Transverse colon (tissue), 4 donors: ENCODE data around the gene FOXE3. TPM values are rescaled to one million over a fixed set of nuclear protein-coding genes. Genes with fewer than 3 reads are reported as not detected.

Source experiments
- DNase-seq: peaks from one replicate; pipeline ENCODE4 v3.0.0-alpha.2; 2019
- H3K27ac ChIP-seq, 4 donors: fragments of 200-600 bp; sonication (generic); 2 replicates each; pipeline ENCODE4 v1.5.1; 2016 to 2018; ENCODE audit warnings: inconsistent platforms in 4 of 4
- H3K27me3 ChIP-seq: fragments of 200-600 bp; sonication (generic); 2 replicates; pipeline ENCODE4 v1.5.1; 2017; ENCODE audit warnings: inconsistent platforms
- H3K36me3 ChIP-seq, 4 donors: fragments of 200-600 bp; sonication (generic); 2 replicates each; pipeline ENCODE4 v1.5.1; 2017 to 2019; ENCODE audit warnings: inconsistent platforms in 4 of 4
- H3K4me1 ChIP-seq, 4 donors: fragments of 200-600 bp; sonication (generic); 2 replicates each; pipeline ENCODE4 v1.5.1; 2017 to 2020; ENCODE audit warnings: inconsistent platforms in 4 of 4
- H3K4me3 ChIP-seq, 4 donors: fragments of 200-600 bp; sonication (generic); 1 replicate in 1 of 4; 2 replicates in 3 of 4; pipeline versions ENCODE4 v1.5.1 to v1.6.1; 2017 to 2019; ENCODE audit warnings: inconsistent platforms in 4 of 4
- H3K9me3 ChIP-seq, 2 donors: fragments of 200-600 bp; sonication (generic); 2 replicates each; pipeline ENCODE4 v1.5.1; 2017 to 2019; ENCODE audit warnings: inconsistent platforms in 2 of 2
- CTCF ChIP-seq, 5 experiments: fragments of 200-600 bp in 3 of 5; fragments of 450-650 bp in 2 of 5; sonication (generic) in 3 of 5; IDR thresholded peaks; 1 replicate in 2 of 5; 2 replicates in 3 of 5; pipeline ENCODE4 v1.5.1; 2016 to 2017; ENCODE audit warnings: antibody characterized with exemption in 5 of 5, inconsistent platforms in 3 of 5, mild to moderate bottlenecking in 2 of 5, moderate library complexity in 1 of 5
- EP300 ChIP-seq: sonication (generic); formaldehyde crosslinking; IDR thresholded peaks from one replicate; pipeline ENCODE4 v1.6.1; 2017; ENCODE audit warnings: antibody characterized with exemption, low read depth
- POLR2A ChIP-seq: fragments of 450-650 bp; IDR thresholded peaks from one replicate; pipeline ENCODE4 v1.6.1; 2016; ENCODE audit warnings: antibody characterized with exemption, mild to moderate bottlenecking, moderate library complexity
- POLR2AphosphoS5 ChIP-seq, 3 donors: sonication (generic); formaldehyde crosslinking; IDR thresholded peaks; one replicate each; pipeline ENCODE4 v1.6.1; 2016; ENCODE audit warnings: antibody characterized with exemption in 3 of 3
- WGBS, 2 donors: methylation state at CpG; one replicate each; pipeline ENCODE4 v1.1.5; 2018; ENCODE audit warnings: low coverage in 1 of 2; 5-methylcytosine and 5-hydroxymethylcytosine counted together
- in situ Hi-C, 4 donors: fragments of 200-750 bp; cut with MboI; loops; one replicate each; pipeline versions ENCODE4 v1.15.0 to v1.15.1; 2017; ENCODE audit warnings: low sequenced_read_pairs in 3 of 4, low pct_ligation_motif_present in 1 of 4, low pct_unique_long_range_greater_than_20kb in 1 of 4
- intact Hi-C: fragments of 100-400 bp; cut with DNase I; formaldehyde crosslinking; loops from one replicate; pipeline ENCODE4 v1.15.1; 2023; ENCODE audit warnings: low total_unique reads
- total RNA-seq, 4 donors: library from RNA; depleted of rRNA; stranded (reverse); fragments of >200 nt; gene quantifications; one replicate each; pipeline ENCODE4 v1.1.0, GENCODE V29; 2016

The FOXE3 gene
- total RNA-seq, 4 donors from 2014 or later: not detected

GRCh38 chr1:47418122-47418521, 2.0 kb downstream of the FOXE3 start:
- intact Hi-C loops (no loop called here), in situ Hi-C loops (loop anchor here in 2 of 4 donors (25.0 kb wide), 1 partner anchor 231 kb away; the partner anchor contains the start of gene PDZK1IP1 (in 2 of the 2))
- H3K4me3 ChIP-seq: no peak overlapping the region
- DNase-seq: no peak
- no peaks in the 10 kb centered on the region for H3K36me3 ChIP-seq
- H3K9me3 ChIP-seq: no peaks in the 10 kb centered on the region
- H3K27ac ChIP-seq: no peak overlapping the region
- peaks cover 43% of the 10 kb centered on the region for H3K27me3 ChIP-seq
- 75% methylated on average over 2 of the region's 2 CpGs; no CpG with 5 or more reads in 1 of the 2 donors for WGBS, 2 donors
- no peak for TF ChIP-seq POLR2A
- peaks cover 0 to 3% (median 0%) of the 10 kb centered on the region in 4 donors for H3K4me1 ChIP-seq

- H3K4me1 ChIP-seq: peaks cover 0 to 3% (median 0%) of the 10 kb centered on the region in 4 donors
- peaks cover 43% of the 10 kb centered on the region for H3K27me3 ChIP-seq
- H3K36me3 ChIP-seq: no peaks in the 10 kb centered on the region
- whole genome bisulfite sequencing, 2 donors: 92 to 97% methylated on average over 2 to 6 of the region's 6 CpGs
- no peak overlapping the region for H3K27ac ChIP-seq
- no peak overlapping the region for H3K4me3 ChIP-seq
- intact Hi-C loops (no loop called here), in situ Hi-C loops (loop anchor here in 2 of 4 donors (25.0 kb wide), 1 partner anchor 232 kb away; the partner anchor contains the start of gene PDZK1IP1 (in 2 of the 2))
- no peak for DNase-seq
- H3K9me3 ChIP-seq: no peaks in the 10 kb centered on the region
- TF ChIP-seq POLR2AphosphoS5 (IDR thresholded peaks at IDR 0.05) (no peak), POLR2A (no peak)
Observed at GRCh38 chr1:47418681-47419325, 2.7 kb downstream of the FOXE3 start.

- DNase-seq: no peak
- intact Hi-C loops: no loop called here
- in situ Hi-C loops: loop anchor here in 2 of 4 donors (25.0 kb wide), 1 partner anchor 233 kb away; the partner anchor contains the start of gene PDZK1IP1 (in 2 of the 2)
- H3K27ac ChIP-seq: no peak overlapping the region
- H3K4me3 ChIP-seq: no peak overlapping the region
- H3K4me1 ChIP-seq: peaks cover 0 to 3% (median 0%) of the 10 kb centered on the region in 4 donors
- peaks cover 34% of the 10 kb centered on the region for H3K27me3 ChIP-seq
- H3K36me3 ChIP-seq: no peaks in the 10 kb centered on the region
- TF ChIP-seq POLR2AphosphoS5 (IDR thresholded peaks at IDR 0.05) (no peak), POLR2A (no peak), CTCF (IDR thresholded peaks at IDR 0.05) (no peak), EP300 (no peak)
- H3K9me3 ChIP-seq: no peaks in the 10 kb centered on the region
- WGBS, 2 donors: 63 to 72% methylated on average over 4 of the region's 4 CpGs
Observed at GRCh38 chr1:47420547-47420946, 4.5 kb downstream of the FOXE3 start.

GRCh38 chr1:47423872-47424271, 7.8 kb downstream of the FOXE3 start:
- no peaks in the 10 kb centered on the region for H3K9me3 ChIP-seq
- peaks cover 4% of the 10 kb centered on the region for H3K27me3 ChIP-seq
- no peak overlapping the region for H3K27ac ChIP-seq
- H3K4me1 ChIP-seq: no peaks in the 10 kb centered on the region
- H3K36me3 ChIP-seq: no peaks in the 10 kb centered on the region
- H3K4me3 ChIP-seq: no peak overlapping the region
- no peak for DNase-seq
- 33 to 48% methylated on average over 2 of the region's 2 CpGs for WGBS, 2 donors
- intact Hi-C loops: no loop called here
- TF ChIP-seq POLR2A: no peak
- in situ Hi-C loops: loop anchor here in 2 of 4 donors (25.0 kb wide), 1 partner anchor 237 kb away; the partner anchor contains the start of gene PDZK1IP1 (in 2 of the 2)

GRCh38 chr1:47424336-47424982, 8.4 kb downstream of the FOXE3 start:
- intact Hi-C loops: no loop called here
- H3K36me3 ChIP-seq: no peaks in the 10 kb centered on the region
- H3K27ac ChIP-seq: no peak overlapping the region
- H3K4me3 ChIP-seq: no peak overlapping the region
- H3K27me3 ChIP-seq: peaks cover 4% of the 10 kb centered on the region
- in situ Hi-C loops: loop anchor here in 2 of 4 donors (25.0 kb wide), 1 partner anchor 237 kb away; the partner anchor contains the start of gene PDZK1IP1 (in 2 of the 2)
- H3K4me1 ChIP-seq: no peaks in the 10 kb centered on the region
- 10 to 19% methylated on average over 6 of the region's 6 CpGs for WGBS, 2 donors
- H3K9me3 ChIP-seq: no peaks in the 10 kb centered on the region
- DNase-seq: no peak
- TF ChIP-seq POLR2A (no peak), CTCF (IDR thresholded peaks at IDR 0.05) (peak; percentile 55 to 66 (median 60))
